Measurements from ENCODE around the gene KRT10. TPM values are rescaled to one million over a fixed set of nuclear protein-coding genes. Genes with fewer than 3 reads are reported as not detected.
"Not testable (repeated sequence)": the region's sequence is repeated elsewhere in the genome, so short reads cannot be mapped to it uniquely, and the experiment has no call there.

KRT10 gene
- polyA plus RNA-seq, 2 of the 4 experiments (the other 2 are of a cell fraction) = 59.8 to 96.2 TPM

DNA sequence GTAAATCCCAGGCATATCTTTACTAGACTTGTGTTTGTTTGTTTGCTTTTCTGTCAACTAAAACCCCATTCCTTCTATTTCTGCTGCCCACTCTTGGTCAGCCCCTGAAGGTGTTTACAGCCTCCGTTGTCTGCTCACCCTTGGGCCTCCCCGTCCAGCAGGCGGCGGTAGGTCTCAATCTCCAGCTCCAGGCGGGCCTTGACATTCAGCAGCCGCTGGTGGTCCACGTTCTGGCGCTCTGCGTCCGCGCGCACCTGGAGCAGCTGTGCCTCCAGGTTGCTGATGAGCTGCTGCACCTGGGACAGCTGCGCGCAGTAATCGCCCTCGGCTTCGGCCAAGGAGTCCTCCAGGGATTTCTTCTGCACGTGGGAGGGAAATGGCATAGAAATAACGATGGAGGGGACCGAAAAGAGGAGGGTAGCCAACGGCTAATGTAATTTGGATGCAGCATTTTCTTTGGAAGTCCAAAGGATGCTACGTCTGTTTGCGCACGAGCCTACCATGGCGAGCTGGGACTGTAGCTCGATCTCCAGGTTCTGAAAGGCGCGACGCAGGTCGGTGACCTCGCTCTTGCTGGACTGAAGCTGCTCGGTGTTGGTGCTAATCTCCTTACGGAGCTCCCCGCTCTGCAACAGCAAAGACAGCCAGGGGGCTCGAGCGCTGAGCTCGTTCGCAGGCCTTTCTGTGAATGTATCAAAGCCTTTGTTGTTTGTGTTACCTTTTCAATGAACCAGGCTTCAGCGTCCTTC is 40.7 kb upstream of the KRT10 start:
- Histone ChIP-seq H3K27ac (peak overlapping the region in 1 of 2 experiments; percentile 6; a peak in 1 of 6 replicates), H3K4me3 (no peak overlapping the region), H3K4me1 (peaks cover 15% of the 10 kb centered on the region; the same call in 2 of the 3 replicates), H3K9me3 (no peaks in the 10 kb centered on the region), H3K4me2 (no peak overlapping the region)
- TF ChIP-seq EHF (CRISPR knock-in tag; IDR thresholded peaks at IDR 0.05) = no peak
- TF ChIP-seq KDM1A (IDR thresholded peaks at IDR 0.05; ENCODE audit: low read depth) = no peak
- TF ChIP-seq RAD21 (conservative IDR thresholded peaks at IDR 0.05 in 1 of 2, IDR thresholded peaks at IDR 0.05 in 1 of 2) = peak in 1 of 2 experiments; percentile 33; a peak in 1 of 5 replicates
- TF ChIP-seq, protein P1, sequence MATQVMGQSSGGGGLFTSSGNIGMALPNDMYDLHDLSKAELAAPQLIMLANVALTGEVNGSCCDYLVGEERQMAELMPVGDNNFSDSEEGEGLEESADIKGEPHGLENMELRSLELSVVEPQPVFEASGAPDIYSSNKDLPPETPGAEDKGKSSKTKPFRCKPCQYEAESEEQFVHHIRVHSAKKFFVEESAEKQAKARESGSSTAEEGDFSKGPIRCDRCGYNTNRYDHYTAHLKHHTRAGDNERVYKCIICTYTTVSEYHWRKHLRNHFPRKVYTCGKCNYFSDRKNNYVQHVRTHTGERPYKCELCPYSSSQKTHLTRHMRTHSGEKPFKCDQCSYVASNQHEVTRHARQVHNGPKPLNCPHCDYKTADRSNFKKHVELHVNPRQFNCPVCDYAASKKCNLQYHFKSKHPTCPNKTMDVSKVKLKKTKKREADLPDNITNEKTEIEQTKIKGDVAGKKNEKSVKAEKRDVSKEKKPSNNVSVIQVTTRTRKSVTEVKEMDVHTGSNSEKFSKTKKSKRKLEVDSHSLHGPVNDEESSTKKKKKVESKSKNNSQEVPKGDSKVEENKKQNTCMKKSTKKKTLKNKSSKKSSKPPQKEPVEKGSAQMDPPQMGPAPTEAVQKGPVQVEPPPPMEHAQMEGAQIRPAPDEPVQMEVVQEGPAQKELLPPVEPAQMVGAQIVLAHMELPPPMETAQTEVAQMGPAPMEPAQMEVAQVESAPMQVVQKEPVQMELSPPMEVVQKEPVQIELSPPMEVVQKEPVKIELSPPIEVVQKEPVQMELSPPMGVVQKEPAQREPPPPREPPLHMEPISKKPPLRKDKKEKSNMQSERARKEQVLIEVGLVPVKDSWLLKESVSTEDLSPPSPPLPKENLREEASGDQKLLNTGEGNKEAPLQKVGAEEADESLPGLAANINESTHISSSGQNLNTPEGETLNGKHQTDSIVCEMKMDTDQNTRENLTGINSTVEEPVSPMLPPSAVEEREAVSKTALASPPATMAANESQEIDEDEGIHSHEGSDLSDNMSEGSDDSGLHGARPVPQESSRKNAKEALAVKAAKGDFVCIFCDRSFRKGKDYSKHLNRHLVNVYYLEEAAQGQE (IDR thresholded peaks at IDR 0.05) = no peak
- 91% methylated on average over 39 of the region's 39 CpGs for WGBS (ENCODE audit: missing lambda C conversion rate)
- ChIA-PET CTCF (interaction anchor here (0.7 to 21.2 kb wide), 9 partner anchors 8 to 799 kb away, joined by 3 to 418 read pairs (median 5); no protein-coding TSS in a partner anchor), POLR2A (no interaction called here)
- FAIRE-seq = no peak
- no peak for DNase-seq (ENCODE audit: low read depth in 1 of 2, low spot score in 1 of 2)
- ATAC-seq = peak in 1 of 2 experiments; percentile 47; a peak in 3 of 6 replicates

DNA sequence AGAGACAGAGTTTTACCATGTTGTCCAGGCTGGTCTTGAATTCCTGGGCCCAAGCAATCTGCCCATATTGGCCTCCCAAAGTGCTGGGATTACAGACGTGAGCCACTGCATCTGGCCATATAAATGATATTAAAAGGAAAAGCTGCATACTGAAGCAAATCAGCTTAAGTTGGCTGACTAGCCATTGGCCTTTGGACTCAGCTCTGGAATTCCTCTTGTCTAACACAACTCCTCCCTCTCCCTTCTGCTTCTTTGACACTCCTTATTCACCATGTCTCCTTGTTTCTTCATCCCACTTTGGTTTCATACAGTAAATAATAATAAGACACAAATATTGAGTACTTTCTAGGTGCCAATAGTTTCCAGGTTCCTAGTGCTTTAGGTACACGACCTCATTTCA is 37.1 kb upstream of the KRT10 start:
- peak; percentile 95 for FAIRE-seq
- POLR2A ChIA-PET = no interaction called here
- WGBS (ENCODE audit: missing lambda C conversion rate) = 44% methylated on average over 2 of the region's 2 CpGs
- Histone ChIP-seq H3K4me2 (peak overlapping the region; percentile 20; the same call in 2 of the 3 replicates), H3K27ac (peak overlapping the region; percentile 8 to 63; a peak in 5 of 6 replicates), H3K4me1 (peaks cover 30% of the 10 kb centered on the region), H3K4me3 (no peak overlapping the region), H3K9me3 (no peaks in the 10 kb centered on the region)
- ATAC-seq = no peak
- CTCF ChIA-PET = interaction anchor here (0.7 to 21.2 kb wide), 15 partner anchors 14 to 803 kb away, joined by 3 to 418 read pairs (median 54); partner anchors contain the start of gene KRT20
- DNase-seq (ENCODE audit: low read depth in 1 of 2, low spot score in 1 of 2) = peak in 1 of 2 experiments; percentile 34
- TF ChIP-seq CBX8 (IDR thresholded peaks at IDR 0.05) (no peak), CEBPB (IDR thresholded peaks at IDR 0.05) (no peak), KDM5A (IDR thresholded peaks at IDR 0.05) (no peak), BHLHE40 (IDR thresholded peaks at IDR 0.05; ENCODE audit: low read depth, low read length) (no peak), SMC3 (IDR thresholded peaks at IDR 0.05) (no peak), KDM1A (IDR thresholded peaks at IDR 0.05; ENCODE audit: low read depth) (no peak), EHF (CRISPR knock-in tag; IDR thresholded peaks at IDR 0.05) (no peak), HEYL (CRISPR knock-in tag; IDR thresholded peaks at IDR 0.05) (no peak), FOSL2 (IDR thresholded peaks at IDR 0.05) (no peak), FOSL2 (CRISPR knock-in tag; IDR thresholded peaks at IDR 0.05) (no peak), JUN (IDR thresholded peaks at IDR 0.05) (no peak), EP300 (IDR thresholded peaks at IDR 0.05) (no peak)
- TF ChIP-seq, protein P2, sequence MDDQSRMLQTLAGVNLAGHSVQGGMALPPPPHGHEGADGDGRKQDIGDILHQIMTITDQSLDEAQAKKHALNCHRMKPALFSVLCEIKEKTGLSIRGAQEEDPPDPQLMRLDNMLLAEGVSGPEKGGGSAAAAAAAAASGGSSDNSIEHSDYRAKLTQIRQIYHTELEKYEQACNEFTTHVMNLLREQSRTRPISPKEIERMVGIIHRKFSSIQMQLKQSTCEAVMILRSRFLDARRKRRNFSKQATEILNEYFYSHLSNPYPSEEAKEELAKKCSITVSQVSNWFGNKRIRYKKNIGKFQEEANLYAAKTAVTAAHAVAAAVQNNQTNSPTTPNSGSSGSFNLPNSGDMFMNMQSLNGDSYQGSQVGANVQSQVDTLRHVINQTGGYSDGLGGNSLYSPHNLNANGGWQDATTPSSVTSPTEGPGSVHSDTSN (IDR thresholded peaks at IDR 0.05) = no peak
- TF ChIP-seq, protein P3, sequence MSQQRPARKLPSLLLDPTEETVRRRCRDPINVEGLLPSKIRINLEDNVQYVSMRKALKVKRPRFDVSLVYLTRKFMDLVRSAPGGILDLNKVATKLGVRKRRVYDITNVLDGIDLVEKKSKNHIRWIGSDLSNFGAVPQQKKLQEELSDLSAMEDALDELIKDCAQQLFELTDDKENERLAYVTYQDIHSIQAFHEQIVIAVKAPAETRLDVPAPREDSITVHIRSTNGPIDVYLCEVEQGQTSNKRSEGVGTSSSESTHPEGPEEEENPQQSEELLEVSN (IDR thresholded peaks at IDR 0.05; ENCODE audit: borderline replicate concordance, low read depth) = no peak
- TF ChIP-seq, protein P1 (IDR thresholded peaks at IDR 0.05) = no peak

DNA sequence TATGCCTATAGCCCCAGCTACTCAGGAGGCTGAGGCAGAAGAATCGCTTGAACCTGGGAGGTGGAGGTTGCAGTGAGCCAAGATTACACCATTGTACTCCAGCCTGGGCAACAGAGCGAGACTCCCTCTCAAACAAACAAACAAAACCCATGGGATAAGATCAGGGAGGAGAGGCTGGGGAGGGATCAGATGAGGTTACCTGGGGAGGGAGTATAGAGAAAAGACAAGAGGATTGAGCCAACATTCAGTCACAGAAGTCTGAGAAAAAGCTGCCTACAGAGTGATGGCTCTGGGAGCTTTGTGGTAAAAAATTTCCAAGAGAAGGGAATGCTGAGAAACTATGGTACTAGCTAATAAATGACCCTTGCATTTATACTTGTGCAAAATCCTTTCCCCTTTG is 36.3 kb upstream of the KRT10 start:
- H3K9me3 ChIP-seq; H3K4me3 ChIP-seq; DNase-seq (ENCODE audit: low read depth in 1 of 2, low spot score in 1 of 2); ATAC-seq; POLR2A ChIA-PET; H3K4me2 ChIP-seq: not testable (repeated sequence)
- FAIRE-seq = peak; percentile 61
- Histone ChIP-seq H3K27ac (peak overlapping the region; percentile 8 to 63; a peak in 5 of 6 replicates), H3K4me1 (peaks cover 36% of the 10 kb centered on the region)
- WGBS (ENCODE audit: missing lambda C conversion rate) = 88% methylated on average over 2 of the region's 2 CpGs
- CTCF ChIA-PET = interaction anchor here (0.7 to 21.2 kb wide), 15 partner anchors 7 to 804 kb away, joined by 3 to 418 read pairs (median 54); partner anchors contain the start of genes KRT12 and KRT20
